K562 (cell line): ENCODE results near the gene CEBPE. TPM values are rescaled to one million over a fixed set of nuclear protein-coding genes. Genes with fewer than 3 reads are reported as not detected.

Source experiments
- BRD4 ChIP-seq: fragments of 200-600 bp; sonication (generic); IDR thresholded peaks from 2 replicates; pipeline ENCODE4 v1.6.1; 2017; ENCODE audit warnings: inconsistent platforms
- CAMTA2 ChIP-seq: fragments of 250-450 bp; sonication (Bioruptor Pico); conservative IDR thresholded peaks from 2 replicates; pipeline ENCODE4 v1.5.1; 2022
- ETS1 ChIP-seq: conservative IDR thresholded peaks from 2 replicates; pipeline ENCODE4 v1.6.1; 2011; ENCODE audit warnings: low read depth, mild to moderate bottlenecking, low read length; ENCODE audit not compliant: control insufficient read depth
- HDAC1 ChIP-seq, 2 experiments: fragments of 450-650 bp; IDR thresholded peaks; 2 replicates each; pipeline ENCODE4 v1.6.1; 2016 to 2017; ENCODE audit warnings: inconsistent platforms in 1 of 2, mild to moderate bottlenecking in 1 of 2, moderate library complexity in 1 of 2
- HMGXB4 ChIP-seq: sonication (generic); formaldehyde crosslinking; IDR thresholded peaks from 2 replicates; pipeline ENCODE4 v1.8.1; 2023; ENCODE audit warnings: mild to moderate bottlenecking, missing genetic modification reagents
- NFE2 ChIP-seq: IDR thresholded peaks from 2 replicates; pipeline ENCODE4 v1.6.1; 2014; ENCODE audit warnings: antibody characterized with exemption, low read depth
- NR3C1 ChIP-seq: sonication (generic); formaldehyde crosslinking; IDR thresholded peaks from 2 replicates; pipeline ENCODE4 v1.8.1; 2022; ENCODE audit warnings: missing genetic modification reagents
- PATZ1 ChIP-seq: fragments of 250-450 bp; sonication (Bioruptor Pico); IDR thresholded peaks from 2 replicates; pipeline ENCODE4 v1.5.0; 2020; ENCODE audit warnings: mild to moderate bottlenecking, borderline replicate concordance
- SP1 ChIP-seq: sonication (generic); formaldehyde crosslinking; IDR thresholded peaks from 2 replicates; pipeline ENCODE4 v1.8.1; 2022; ENCODE audit warnings: mild to moderate bottlenecking, missing genetic modification reagents
- TFE3 ChIP-seq: fragments of 450-650 bp; formaldehyde crosslinking; IDR thresholded peaks from 2 replicates; pipeline ENCODE4 v1.4.0; 2020; ENCODE audit warnings: mild to moderate bottlenecking, mixed read lengths
- USF1 ChIP-seq: sonication (generic); formaldehyde crosslinking; IDR thresholded peaks from 2 replicates; pipeline ENCODE4 v1.9.0; 2022; ENCODE audit warnings: mild to moderate bottlenecking, missing genetic modification reagents
- ZBED1 ChIP-seq: IDR thresholded peaks from 2 replicates; pipeline ENCODE4 v1.6.1; 2014
- ZBTB49 ChIP-seq: sonication (generic); formaldehyde crosslinking; IDR thresholded peaks from 2 replicates; pipeline ENCODE4 v1.8.0; 2022; ENCODE audit warnings: missing genetic modification reagents, mild to moderate bottlenecking, borderline replicate concordance
- ZNF212 ChIP-seq: fragments of 450-650 bp; formaldehyde crosslinking; IDR thresholded peaks from 2 replicates; pipeline ENCODE4 v1.4.0; 2020; ENCODE audit warnings: mild to moderate bottlenecking
- polyA plus RNA-seq, 8 experiments: library from polyadenylated mRNA; depleted of rRNA in 4 of 8; stranded (reverse) in 5 of 8; unstranded in 3 of 8; fragments of >200 nt; fragmentation: Nextera tagmentation in 2 of 8; fragmentation: Illumina TruSeq in 1 of 8; extraction: Ambion mirVana in 2 of 8; extraction: Trizol in 1 of 8; gene quantifications; 2 replicates each; pipeline versions ENCODE4 v1.2.1 to v1.2.3, GENCODE V29; 2011 to 2014; ENCODE audit warnings: inconsistent platforms in 1 of 8, missing spikeins in 1 of 8
- total RNA-seq, 7 experiments: library from RNA; depleted of rRNA in 6 of 7; stranded (reverse); fragments of >200 nt in 6 of 7; fragmentation: Illumina TruSeq in 2 of 7; extraction: Trizol in 2 of 7; gene quantifications; 2 replicates each; pipeline versions ENCODE4 v1.2.1 to v1.2.3, GENCODE V29; 2011 to 2021; ENCODE audit warnings: low replicate concordance in 1 of 7

CEBPE gene
- total and polyA plus RNA-seq, 9 of the 15 experiments (the other 6 are each of a cell fraction or from before 2014, with no cell fraction given): 0.09 to 0.15 (median 0.13) TPM; not detected in 6

GRCh38 chr14:23095196-23096108 lies 23.6 kb downstream of the CEBPE start, which contains the start of gene C14orf119 (continued):
- TF ChIP-seq HMGXB4 (CRISPR knock-in tag): no peak
- no peak for TF ChIP-seq ZNF212
- TF ChIP-seq ETS1: peak; percentile 66; the same call in 1 of the 2 replicates
- TF ChIP-seq SP1: peak; percentile 63; the same call in 1 of the 2 replicates
- TF ChIP-seq NFE2: no peak
- TF ChIP-seq ZBTB49 (CRISPR knock-in tag): no peak
- 0 out of 2 replicates have a peak, but pooled peaks have one; percentile 15 for TF ChIP-seq BRD4
- peak in 1 of 2 experiments; percentile 79; a peak in 2 of 4 replicates for TF ChIP-seq HDAC1 (IDR thresholded peaks at IDR 0.05)
- no peak for TF ChIP-seq ZBED1
- TF ChIP-seq CAMTA2 (CRISPR knock-in tag): no peak
- TF ChIP-seq PATZ1 (CRISPR knock-in tag): peak; percentile 58; the same call in 1 of the 2 replicates
- no peak for TF ChIP-seq NR3C1 (CRISPR knock-in tag)
- TF ChIP-seq USF1 (CRISPR knock-in tag): no peak
- TF ChIP-seq TFE3: no peak
